ENCODE data around the gene CXCL17.

The CXCL17 gene

GRCh38 chr19:42435316-42435715, 7.4 kb downstream of the CXCL17 start:
- no peak overlapping the region for H3K4me3 ChIP-seq (replicated peaks; ENCODE audit: low read depth, low read length)
- no peak for TF ChIP-seq CTCF (IDR thresholded peaks at IDR 0.05; ENCODE audit: low read depth, low read length, missing control alignments)
- DNase-seq (ENCODE audit: extremely low read depth, low read depth), result no peak

DNA sequence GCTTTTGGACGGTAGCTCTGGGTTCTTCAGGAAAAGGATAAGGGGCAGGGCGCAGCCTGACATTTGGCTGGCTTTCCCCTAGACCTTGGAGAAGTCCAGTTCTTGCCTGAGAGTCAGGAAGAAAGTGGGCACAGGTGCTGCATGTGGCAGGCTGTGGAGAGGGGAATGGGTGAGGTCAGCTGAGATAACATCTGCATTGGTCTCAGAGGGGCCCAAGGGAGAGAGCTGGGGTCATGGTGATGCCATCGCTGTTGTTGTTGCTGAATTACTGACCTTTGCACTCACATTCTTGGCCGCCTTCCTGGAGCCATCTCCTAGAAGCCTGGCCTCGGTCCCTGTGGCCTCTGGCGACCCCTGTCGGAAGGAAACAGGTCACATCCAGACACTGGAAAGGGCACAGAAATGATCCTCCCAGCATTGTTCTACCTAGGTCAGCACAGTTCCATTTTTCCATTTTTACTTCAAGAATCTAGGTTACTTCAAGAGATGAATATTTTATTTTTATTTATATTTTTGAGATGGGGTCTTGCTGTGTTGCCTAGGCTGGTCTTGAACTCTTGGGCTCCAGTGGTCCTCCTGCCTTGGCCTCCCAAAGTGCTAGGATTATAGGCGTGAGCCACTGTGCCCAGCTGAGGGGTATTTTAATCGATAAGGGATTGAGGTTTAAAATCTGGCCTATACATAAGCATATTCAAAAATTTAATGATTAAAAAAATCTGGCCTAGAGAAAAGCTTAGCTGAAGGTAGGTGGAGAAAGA, 9.1 kb downstream of the CXCL17 start:
- no peak overlapping the region for H3K4me3 ChIP-seq (replicated peaks; ENCODE audit: low read depth, low read length)
- no peak for DNase-seq (ENCODE audit: extremely low read depth, low read depth)
- peak; percentile 48 for TF ChIP-seq CTCF (IDR thresholded peaks at IDR 0.05; ENCODE audit: low read depth, low read length, missing control alignments)

DNA sequence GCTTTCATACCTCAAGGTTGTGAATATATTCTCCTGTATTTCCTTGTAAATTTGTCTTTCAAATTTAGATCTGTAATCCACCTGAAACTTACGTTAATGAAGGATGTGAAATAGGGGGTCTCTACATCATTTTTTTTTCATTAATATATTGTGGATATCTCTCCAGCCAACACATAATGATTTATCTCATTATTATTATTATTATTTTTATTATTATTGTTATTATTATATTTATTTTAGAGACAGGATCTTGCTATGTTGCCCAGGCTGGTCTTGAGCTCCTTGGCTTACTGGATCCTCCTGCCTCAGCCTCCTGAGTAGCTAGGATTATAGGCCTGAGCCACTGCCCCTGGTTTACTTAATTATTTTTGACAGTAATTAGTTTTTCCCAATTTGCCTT, 11.3 kb downstream of the CXCL17 start:
- no peak for DNase-seq (ENCODE audit: extremely low read depth, low read depth)
- no peak overlapping the region for H3K4me3 ChIP-seq (replicated peaks; ENCODE audit: low read depth, low read length)
- no peak for TF ChIP-seq CTCF (IDR thresholded peaks at IDR 0.05; ENCODE audit: low read depth, low read length, missing control alignments)

DNA sequence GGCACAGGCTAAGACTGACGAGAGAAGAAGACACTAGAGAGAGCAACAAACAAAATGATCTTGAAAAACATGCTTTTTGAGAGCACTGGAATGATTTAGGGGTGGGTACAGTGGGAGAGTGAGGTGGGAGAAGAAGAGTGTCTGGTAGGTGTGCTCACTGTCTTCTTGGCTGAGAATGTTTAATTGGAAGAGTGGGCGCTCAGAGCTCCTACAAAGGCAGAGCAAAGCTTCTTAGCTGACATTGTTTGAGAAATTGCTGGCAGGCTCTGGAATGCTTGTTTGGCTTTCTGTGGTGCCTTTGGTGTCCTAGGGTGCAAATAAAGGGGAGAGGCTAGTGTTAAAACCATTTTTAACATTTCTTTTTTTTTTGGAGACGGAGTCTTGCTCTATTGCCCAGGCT, 14.1 kb downstream of the CXCL17 start:
- DNase-seq (ENCODE audit: extremely low read depth, low read depth), result no peak
- no peak for TF ChIP-seq CTCF (IDR thresholded peaks at IDR 0.05; ENCODE audit: low read depth, low read length, missing control alignments)
- no peak overlapping the region for H3K4me3 ChIP-seq (replicated peaks; ENCODE audit: low read depth, low read length)

DNA sequence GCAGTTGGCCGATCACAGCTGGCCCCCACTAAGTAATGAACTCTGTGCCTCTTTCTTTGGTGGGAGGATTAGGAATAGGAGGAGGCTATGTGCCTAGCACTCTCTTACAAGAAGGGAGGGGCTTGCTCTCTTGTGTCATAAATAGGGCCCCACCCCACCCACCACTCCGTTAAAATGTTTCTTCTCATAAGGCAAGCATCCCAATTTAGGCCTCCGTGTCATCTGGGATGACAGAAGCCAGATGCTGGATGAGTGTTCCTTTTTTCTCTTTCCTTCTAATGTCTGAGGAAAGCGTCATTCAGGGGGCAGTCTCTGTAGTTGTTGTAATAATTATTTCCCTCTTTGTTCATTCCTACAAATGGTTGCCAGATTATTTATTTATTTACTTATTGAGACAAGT, 15.4 kb downstream of the CXCL17 start, which contains the start of gene LIPE:
LIPE (minus strand) TSS at position 76 of the 400 bp plus-strand sequence. CDS start 239 bp downstream, outside the sequence.
- H3K4me3 ChIP-seq (replicated peaks; ENCODE audit: low read depth, low read length), result no peak within 1 kb of the TSS
- no peak for DNase-seq (ENCODE audit: extremely low read depth, low read depth)

GRCh38 chr19:42426643-42427042, 16.1 kb downstream of the CXCL17 start:
- no peak for TF ChIP-seq CTCF (IDR thresholded peaks at IDR 0.05; ENCODE audit: low read depth, low read length, missing control alignments)
- no peak for DNase-seq (ENCODE audit: extremely low read depth, low read depth)
- H3K4me3 ChIP-seq (replicated peaks; ENCODE audit: low read depth, low read length), result no peak overlapping the region

More for the DNA sequence above, 15.4 kb downstream of the CXCL17 start, which contains the start of gene LIPE:
- TF ChIP-seq CTCF (IDR thresholded peaks at IDR 0.05; ENCODE audit: low read depth, low read length, missing control alignments), result no peak

Measured in HFF-Myc (cell line).